HFFc6 (cell line): ENCODE measurements around the gene ST7. TPM values are rescaled to one million over a fixed set of nuclear protein-coding genes. Genes with fewer than 3 reads are reported as not detected.

Experiments used
- DNase-seq: peaks from one replicate; pipeline ENCODE4 v3.0.0-alpha.2; 2018
- H3K27ac Mint-ChIP-seq: 2 replicates; pipeline ENCODE4 v1.8.0; 2020; ENCODE audit warnings: mild to moderate bottlenecking, mixed read lengths
- H3K27me3 Mint-ChIP-seq: 2 replicates; pipeline ENCODE4 v1.8.0; 2021; ENCODE audit warnings: mild to moderate bottlenecking, moderate library complexity, mixed read lengths; ENCODE audit not compliant: insufficient read depth
- H3K36me3 Mint-ChIP-seq: 2 replicates; pipeline ENCODE4 v1.8.0; 2021; ENCODE audit warnings: low read depth, mixed read lengths
- H3K4me1 Mint-ChIP-seq: 2 replicates; pipeline ENCODE4 v1.8.0; 2020; ENCODE audit warnings: low read depth, mixed read lengths
- H3K4me3 Mint-ChIP-seq: 2 replicates; pipeline ENCODE4 v1.8.0; 2020; ENCODE audit warnings: mild to moderate bottlenecking, moderate library complexity, mixed read lengths
- H3K9me3 Mint-ChIP-seq: 2 replicates; pipeline ENCODE4 v1.8.0; 2020; ENCODE audit warnings: mild to moderate bottlenecking, mixed read lengths
- CTCF ChIP-seq: fragments of 200-600 bp; sonication (generic); IDR thresholded peaks from 2 replicates; pipeline ENCODE4 v1.5.0; 2021; ENCODE audit warnings: antibody characterized with exemption, mild to moderate bottlenecking
- total RNA-seq, 6 experiments: library from RNA; stranded (reverse); fragmentation: NEBNext Ultra II Directional; extraction: Animal tissue kit (Norgen Biotek cat#: 25700); gene quantifications; 2 replicates in 1 of 6; 3 replicates in 5 of 6; pipeline ENCODE4 v1.2.3, GENCODE V29; 2021

Gene ST7
- total RNA-seq, 6 experiments from 2014 or later, result 13.5 to 18.8 (median 16.8) TPM

- H3K4me1 Mint-ChIP-seq, result peaks cover 51% of the 10 kb centered on the region
- peaks cover 1% of the 10 kb centered on the region; the same call in 1 of the 2 replicates for H3K27me3 Mint-ChIP-seq
- no peak overlapping the region for H3K27ac Mint-ChIP-seq
- no peak overlapping the region for H3K4me3 Mint-ChIP-seq
- no peaks in the 10 kb centered on the region for H3K36me3 Mint-ChIP-seq
- no peak for DNase-seq
- TF ChIP-seq CTCF, result no peak
- no peaks in the 10 kb centered on the region for H3K9me3 Mint-ChIP-seq
Measured at GRCh38 chr7:117087639-117088396, 134.5 kb downstream of the ST7 start.

GRCh38 chr7:117088623-117089194 is 135.4 kb downstream of the ST7 start:
- H3K4me1 Mint-ChIP-seq, result peaks cover 51% of the 10 kb centered on the region
- no peak for TF ChIP-seq CTCF
- no peaks in the 10 kb centered on the region for H3K9me3 Mint-ChIP-seq
- H3K36me3 Mint-ChIP-seq, result no peaks in the 10 kb centered on the region
- peaks cover 1% of the 10 kb centered on the region; the same call in 1 of the 2 replicates for H3K27me3 Mint-ChIP-seq
- H3K4me3 Mint-ChIP-seq, result no peak overlapping the region
- DNase-seq, result no peak
- no peak overlapping the region for H3K27ac Mint-ChIP-seq

- TF ChIP-seq CTCF, result no peak
- H3K9me3 Mint-ChIP-seq, result no peaks in the 10 kb centered on the region
- no peaks in the 10 kb centered on the region for H3K36me3 Mint-ChIP-seq
- no peak overlapping the region for H3K4me3 Mint-ChIP-seq
- H3K27me3 Mint-ChIP-seq, result peaks cover 1% of the 10 kb centered on the region; the same call in 1 of the 2 replicates
- peaks cover 41% of the 10 kb centered on the region for H3K4me1 Mint-ChIP-seq
- no peak for DNase-seq
- H3K27ac Mint-ChIP-seq, result no peak overlapping the region
Measured at GRCh38 chr7:117090791-117091190, 137.5 kb downstream of the ST7 start.

- no peaks in the 10 kb centered on the region for H3K9me3 Mint-ChIP-seq
- no peaks in the 10 kb centered on the region for H3K27me3 Mint-ChIP-seq
- DNase-seq, result no peak
- H3K4me1 Mint-ChIP-seq, result peaks cover 32% of the 10 kb centered on the region
- no peak overlapping the region for H3K27ac Mint-ChIP-seq
- H3K36me3 Mint-ChIP-seq, result no peaks in the 10 kb centered on the region
- no peak overlapping the region for H3K4me3 Mint-ChIP-seq
- TF ChIP-seq CTCF, result no peak
Measured at GRCh38 chr7:117091721-117092120, 138.4 kb downstream of the ST7 start.

GRCh38 chr7:117092785-117093184 is 139.5 kb downstream of the ST7 start:
- no peak for DNase-seq
- H3K36me3 Mint-ChIP-seq, result no peaks in the 10 kb centered on the region
- no peak overlapping the region for H3K4me3 Mint-ChIP-seq

More at GRCh38 chr7:117092785-117093184, 139.5 kb downstream of the ST7 start:
- H3K9me3 Mint-ChIP-seq, result no peaks in the 10 kb centered on the region
- no peaks in the 10 kb centered on the region for H3K27me3 Mint-ChIP-seq
- peaks cover 23% of the 10 kb centered on the region for H3K4me1 Mint-ChIP-seq
- no peak for TF ChIP-seq CTCF
- H3K27ac Mint-ChIP-seq, result no peak overlapping the region
